ENCODE measurements around the gene SLC37A1.
A peak's percentile ranks its signal among the peaks of the same experiment; 100 is the strongest.

The SLC37A1 gene

DNA sequence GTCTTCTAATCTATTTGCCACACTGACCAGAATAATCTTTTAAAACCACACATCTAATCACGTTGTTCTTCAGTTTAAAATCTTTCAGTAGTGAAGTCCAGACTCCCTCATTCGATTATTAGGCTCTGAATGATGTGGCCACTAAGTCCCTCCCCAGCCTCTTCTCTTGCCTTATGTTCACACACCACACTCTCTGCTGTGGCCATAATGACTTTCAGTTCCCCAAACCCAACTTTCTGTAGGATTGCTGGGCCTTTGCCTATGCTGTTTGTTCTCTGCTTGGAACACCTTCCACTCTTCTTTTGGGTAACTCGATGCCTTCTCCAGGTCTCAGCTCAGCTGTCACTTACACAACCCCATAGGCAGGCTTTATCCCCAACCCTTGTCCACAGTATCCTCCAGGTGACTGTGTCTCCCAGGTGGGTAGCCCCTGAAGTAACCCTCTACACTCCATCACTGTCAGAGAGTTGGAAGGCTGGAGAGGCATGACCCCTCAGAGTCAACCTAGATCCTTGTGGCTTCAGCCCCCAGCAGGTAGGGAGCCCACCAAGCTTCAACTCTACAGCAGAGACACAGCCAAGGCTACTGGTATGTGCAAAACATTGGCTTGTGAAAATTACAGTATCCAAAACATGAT, 8.4 kb upstream of the SLC37A1 start:
- DNase-seq: no peak
- TF ChIP-seq POLR2A (IDR thresholded peaks at IDR 0.05; ENCODE audit: low read length) (no peak), GATA1 (IDR thresholded peaks at IDR 0.05; ENCODE audit: low read depth, low read length) (no peak)

DNA sequence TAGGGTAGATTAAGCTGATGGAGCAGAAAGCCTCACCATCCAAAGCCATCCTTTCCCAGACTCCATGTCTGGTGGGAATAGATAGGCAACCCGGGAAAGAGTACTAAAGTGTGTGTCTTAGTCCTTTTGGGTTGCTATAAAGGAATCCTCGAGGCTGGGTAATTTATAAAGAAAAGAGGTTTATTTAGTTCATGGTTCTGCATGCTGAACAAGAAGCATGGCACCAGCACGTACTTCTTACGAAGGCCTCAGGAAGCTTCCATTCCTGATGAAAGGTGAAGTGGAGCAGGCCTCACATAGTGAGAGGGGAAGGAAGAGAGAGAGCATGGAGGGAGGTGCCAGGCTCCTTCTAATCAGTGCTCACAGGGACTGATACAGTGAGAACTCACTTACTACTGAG, 6.2 kb upstream of the SLC37A1 start:
- DNase-seq: no peak
- TF ChIP-seq GATA1 (IDR thresholded peaks at IDR 0.05; ENCODE audit: low read depth, low read length): no peak
- TF ChIP-seq POLR2A (IDR thresholded peaks at IDR 0.05; ENCODE audit: low read length): no peak

DNA sequence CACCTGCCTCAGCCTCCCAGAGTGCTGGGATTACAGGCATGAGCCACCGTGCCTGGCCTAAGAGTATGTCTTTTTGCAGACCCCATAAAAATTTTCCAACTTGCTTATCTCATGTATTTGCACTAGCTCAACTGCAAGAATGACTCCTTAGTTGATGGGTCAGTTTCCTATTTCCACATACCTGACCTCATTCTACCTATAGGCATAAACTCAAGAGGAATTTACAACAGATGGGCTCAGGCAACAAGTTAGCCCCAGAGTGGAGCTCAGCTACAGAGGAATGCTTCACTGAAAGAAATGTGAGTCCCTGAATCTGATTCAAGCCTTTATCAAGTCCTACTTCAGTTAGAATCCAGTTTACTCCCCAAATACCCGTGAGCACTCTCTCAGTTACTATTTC, 5.3 kb upstream of the SLC37A1 start:
- TF ChIP-seq GATA1 (IDR thresholded peaks at IDR 0.05; ENCODE audit: low read depth, low read length) (no peak), POLR2A (IDR thresholded peaks at IDR 0.05; ENCODE audit: low read length) (no peak)
- no peak for DNase-seq

DNA sequence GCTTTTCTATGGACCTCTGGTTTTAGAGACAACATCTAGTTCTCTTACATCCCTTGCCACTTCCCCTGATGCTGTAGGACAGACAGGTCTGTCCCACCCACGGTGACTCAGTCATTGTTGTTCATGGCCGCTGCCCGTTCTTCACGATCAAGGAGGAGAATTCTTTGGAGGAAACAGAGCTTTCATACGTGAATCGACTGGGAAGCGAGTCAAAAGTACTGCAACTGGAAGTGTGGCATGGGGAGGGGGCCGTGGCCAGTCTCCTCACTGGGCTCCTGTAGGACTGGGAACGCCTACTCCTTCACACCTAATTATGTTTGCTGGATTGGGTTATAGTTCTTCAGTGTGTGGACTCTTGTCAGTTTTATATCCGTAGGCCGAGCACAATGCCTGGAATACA, 4.4 kb upstream of the SLC37A1 start:
- TF ChIP-seq POLR2A (IDR thresholded peaks at IDR 0.05; ENCODE audit: low read length): no peak
- no peak for TF ChIP-seq GATA1 (IDR thresholded peaks at IDR 0.05; ENCODE audit: low read depth, low read length)
- DNase-seq: no peak

DNA sequence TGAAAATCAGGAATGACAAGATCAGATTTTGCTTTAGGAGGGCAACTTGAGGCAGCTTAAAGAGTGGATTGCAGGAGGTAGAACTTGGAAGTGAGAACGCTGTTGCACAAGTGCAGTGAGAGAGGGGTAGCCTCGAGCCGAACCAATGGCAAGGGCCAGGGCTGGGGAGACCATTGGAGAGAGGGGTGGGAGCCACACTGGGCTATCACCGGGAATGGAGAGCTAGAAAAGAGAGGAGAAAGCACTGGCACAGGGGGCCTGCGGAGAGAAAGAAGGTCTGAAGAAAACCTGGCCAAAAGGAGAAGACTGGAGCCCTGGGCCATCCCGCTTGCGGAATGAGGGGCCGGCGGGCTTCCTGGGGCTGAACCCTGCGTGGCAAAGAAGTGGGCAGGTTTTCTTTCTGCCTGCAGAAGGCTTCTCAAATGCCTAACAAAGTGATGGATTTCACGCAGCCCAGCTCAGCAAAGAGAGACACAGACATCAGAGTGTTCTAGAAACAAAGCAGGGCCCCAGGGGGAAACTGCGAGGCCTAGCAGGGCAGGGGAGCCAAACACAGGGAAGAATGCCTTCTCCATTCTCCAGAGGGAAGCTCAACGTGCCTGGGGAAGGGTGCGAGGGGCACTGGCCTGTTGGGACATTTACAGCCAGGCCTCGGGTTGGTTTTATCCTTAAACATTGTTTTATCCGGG, 1.2 kb upstream of the SLC37A1 start:
- TF ChIP-seq POLR2A (IDR thresholded peaks at IDR 0.05; ENCODE audit: low read length) (no peak), GATA1 (IDR thresholded peaks at IDR 0.05; ENCODE audit: low read depth, low read length) (no peak)

DNA sequence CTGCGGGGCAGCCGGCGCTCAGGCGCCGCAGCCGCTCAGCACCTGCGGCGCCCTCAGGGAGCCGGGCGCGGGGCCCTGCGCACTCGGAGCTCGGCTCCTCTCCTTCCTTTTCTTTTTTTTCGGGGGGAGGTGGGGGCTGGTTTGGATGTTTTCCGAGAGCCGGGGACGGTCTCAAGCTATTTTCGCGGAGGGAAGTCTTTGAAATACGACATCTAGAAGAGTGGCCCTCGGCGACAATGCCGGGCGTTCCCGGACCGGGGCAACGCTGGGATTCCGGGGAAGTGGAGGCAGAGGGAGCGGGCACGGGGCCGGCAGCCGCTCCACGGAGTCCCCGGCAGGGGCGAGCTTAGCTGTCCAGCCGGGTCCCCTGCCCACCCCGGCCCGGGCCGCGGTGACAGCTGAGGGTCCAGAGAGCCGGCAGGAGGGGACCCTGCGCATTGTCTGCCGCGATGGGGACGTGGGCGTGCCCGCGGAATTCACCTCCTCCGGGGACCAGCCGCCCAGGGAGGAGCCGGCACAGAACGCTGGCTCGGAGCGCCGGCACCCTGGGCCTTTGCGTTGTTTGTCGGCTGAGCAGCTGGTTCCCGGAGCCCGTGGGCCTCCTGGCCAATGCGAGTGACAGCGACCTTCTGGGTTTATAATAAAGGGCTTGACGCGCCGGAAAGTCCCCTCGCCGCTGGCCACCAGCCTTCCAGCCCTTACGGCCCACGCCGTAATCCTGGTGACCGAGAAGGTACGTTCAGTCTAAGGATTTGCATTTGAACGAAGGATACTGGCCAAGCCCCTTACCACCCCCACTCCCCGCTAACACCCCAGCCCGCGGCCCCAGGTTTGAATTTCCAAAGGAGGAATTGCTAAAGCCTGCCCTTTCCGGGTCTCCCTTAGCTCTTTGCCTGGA, 582 bp downstream of the SLC37A1 start:
- TF ChIP-seq POLR2A (IDR thresholded peaks at IDR 0.05; ENCODE audit: low read length): no peak
- no peak for TF ChIP-seq GATA1 (IDR thresholded peaks at IDR 0.05; ENCODE audit: low read depth, low read length)
- DNase-seq: peak in 1 of 2 experiments; percentile 23

More for the DNA sequence above, 1.2 kb upstream of the SLC37A1 start:
- DNase-seq: no peak

DNA sequence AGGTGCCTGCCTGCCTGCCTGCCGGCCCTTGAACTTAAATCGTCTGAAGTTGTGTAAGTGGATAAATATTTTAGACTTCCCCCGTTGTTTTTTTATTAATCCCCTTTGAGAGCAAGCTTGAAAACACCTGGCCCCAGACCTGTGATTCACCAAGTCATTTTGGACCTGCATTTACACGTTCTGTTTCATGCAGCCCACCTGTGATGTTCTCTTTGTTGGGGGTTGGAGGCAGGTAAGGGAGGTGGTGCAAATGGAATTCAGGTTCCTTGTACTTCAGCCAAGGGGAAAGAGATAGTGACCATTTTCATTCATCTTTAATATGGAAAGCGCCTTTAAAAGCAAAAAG, 1.2 kb downstream of the SLC37A1 start:
- TF ChIP-seq POLR2A (IDR thresholded peaks at IDR 0.05; ENCODE audit: low read length) (no peak), GATA1 (IDR thresholded peaks at IDR 0.05; ENCODE audit: low read depth, low read length) (no peak)
- no peak for DNase-seq

DNA sequence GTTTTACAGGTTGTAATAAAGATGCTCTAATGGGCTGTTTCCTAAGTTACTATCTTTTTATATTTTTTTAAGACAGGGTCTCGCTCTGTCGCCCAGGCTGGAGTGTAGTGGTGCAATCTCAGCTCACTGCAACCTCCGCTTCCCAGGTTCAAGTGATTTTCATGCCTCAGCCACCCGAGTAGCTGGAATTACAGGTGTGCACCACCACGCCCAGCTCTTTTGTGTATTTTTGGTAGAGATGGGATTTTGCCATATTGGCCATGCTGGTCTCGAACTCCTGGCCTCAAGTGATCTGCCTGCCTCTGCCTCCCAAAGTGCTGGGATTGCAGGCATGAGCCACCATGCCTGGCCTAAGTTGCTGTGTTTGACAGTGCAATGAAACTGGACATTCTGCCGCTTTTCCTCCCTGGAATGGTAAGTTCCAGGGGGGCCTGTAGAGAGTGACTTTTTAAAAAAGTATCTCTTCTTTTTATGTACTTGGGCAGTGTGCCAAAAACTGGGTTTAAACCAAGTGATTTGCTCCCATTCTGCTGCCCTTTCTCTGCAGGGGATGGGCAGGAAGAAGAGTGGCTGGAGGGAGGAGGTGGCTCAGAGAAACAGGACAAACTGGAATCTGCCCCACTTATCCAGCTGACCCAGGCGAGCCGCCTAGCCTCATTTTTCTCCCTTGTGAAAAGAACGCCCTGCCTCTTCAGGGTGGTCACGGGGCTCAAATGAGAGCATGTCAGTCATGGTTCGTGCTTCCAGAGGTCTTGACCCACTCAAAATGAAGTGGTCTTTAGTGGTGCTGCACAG, 2.3 kb downstream of the SLC37A1 start:
- TF ChIP-seq POLR2A (IDR thresholded peaks at IDR 0.05; ENCODE audit: low read length) (no peak), GATA1 (IDR thresholded peaks at IDR 0.05; ENCODE audit: low read depth, low read length) (no peak)
- no peak for DNase-seq

DNA sequence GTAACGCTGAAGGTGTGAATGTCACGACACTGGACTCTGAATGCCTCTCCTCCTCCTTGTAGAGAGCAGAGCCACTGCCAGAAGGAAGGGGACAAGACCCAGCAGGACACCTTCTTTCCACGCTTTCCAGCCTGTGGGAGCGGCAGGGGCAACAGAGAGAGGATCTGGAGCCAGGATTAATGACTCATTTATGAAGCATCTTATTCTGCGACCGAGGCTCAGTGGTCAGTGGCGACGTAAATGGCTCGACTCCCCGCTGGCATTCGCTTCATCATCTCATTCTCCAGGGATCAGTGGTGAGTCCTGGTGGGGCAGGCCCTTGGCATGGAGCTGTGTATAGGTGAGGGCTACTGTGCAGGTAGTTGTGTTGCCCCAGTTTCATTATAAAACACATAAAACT, 4.6 kb downstream of the SLC37A1 start:
- DNase-seq: no peak
- TF ChIP-seq POLR2A (IDR thresholded peaks at IDR 0.05; ENCODE audit: low read length): no peak
- no peak for TF ChIP-seq GATA1 (IDR thresholded peaks at IDR 0.05; ENCODE audit: low read depth, low read length)

DNA sequence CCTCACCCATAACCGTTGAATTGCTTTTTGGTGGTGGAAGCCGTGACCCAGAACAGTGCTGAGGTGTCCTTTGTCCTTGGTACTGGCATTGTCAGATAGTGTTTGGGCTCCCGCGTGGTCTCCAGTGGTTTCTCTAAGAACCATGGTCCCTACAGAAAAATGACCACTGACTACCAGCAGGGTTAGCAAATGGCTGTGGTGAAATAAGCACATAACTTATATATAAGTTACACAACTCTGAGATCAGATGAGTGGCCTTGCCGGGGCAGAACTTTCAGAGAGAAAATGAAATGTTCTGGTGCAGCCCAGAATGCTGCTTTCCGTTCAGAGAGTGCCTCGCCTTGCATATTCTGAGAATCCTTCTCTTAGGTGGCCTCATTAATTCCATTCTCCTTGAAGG, 5.0 kb downstream of the SLC37A1 start:
- TF ChIP-seq GATA1 (IDR thresholded peaks at IDR 0.05; ENCODE audit: low read depth, low read length) (no peak), POLR2A (IDR thresholded peaks at IDR 0.05; ENCODE audit: low read length) (no peak)
- no peak for DNase-seq

DNA sequence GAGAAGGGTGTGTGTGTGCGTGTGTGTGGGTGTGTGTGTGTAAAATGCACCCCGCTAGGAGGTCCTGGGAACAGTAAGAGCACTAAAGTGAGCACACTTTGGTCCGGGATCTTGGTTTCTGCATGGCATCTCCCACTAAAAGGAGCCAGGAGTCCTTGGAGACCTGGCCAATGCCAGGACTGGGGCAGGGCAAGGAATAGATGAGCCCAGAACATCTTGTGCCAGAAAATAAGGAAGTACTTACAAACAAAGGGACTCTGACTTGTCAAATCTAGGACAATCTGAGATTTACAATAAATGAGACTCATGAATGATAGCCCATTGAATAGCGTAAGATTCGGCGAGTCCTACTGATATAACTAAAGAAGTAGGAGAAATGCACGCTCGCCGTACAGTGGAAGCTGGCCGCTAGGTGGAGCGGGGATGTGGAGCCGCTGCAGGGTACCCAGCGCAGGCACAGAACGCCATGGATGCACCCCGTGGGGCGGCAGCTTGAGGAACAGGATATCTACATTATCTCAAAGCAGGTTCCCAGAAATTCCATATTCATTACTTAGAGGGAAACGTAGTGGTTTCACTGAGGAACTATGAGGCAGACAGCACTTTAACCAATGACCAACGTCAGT, 7.1 kb downstream of the SLC37A1 start:
- TF ChIP-seq POLR2A (IDR thresholded peaks at IDR 0.05; ENCODE audit: low read length) (no peak), GATA1 (IDR thresholded peaks at IDR 0.05; ENCODE audit: low read depth, low read length) (no peak)
- no peak for DNase-seq

DNA sequence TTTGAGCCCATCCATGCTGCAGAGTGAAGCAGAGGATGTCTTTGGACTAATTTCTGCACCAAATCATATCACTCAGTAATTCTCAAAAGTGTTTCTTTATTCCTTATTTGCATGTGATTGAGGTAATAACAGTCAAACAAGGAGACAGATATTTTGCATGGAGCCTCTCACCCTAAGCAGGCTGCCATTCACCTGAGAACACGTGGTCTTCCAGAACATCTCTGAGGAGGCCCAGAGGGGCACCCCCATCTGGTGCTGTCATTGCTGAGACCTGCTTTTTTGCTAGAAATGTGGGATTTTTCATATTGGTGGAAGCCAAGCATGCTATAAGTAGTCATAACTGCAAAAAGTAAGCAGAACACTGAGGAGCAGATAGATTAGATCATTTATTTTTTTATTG, 7.7 kb downstream of the SLC37A1 start:
- TF ChIP-seq POLR2A (IDR thresholded peaks at IDR 0.05; ENCODE audit: low read length) (no peak), GATA1 (IDR thresholded peaks at IDR 0.05; ENCODE audit: low read depth, low read length) (no peak)
- no peak for DNase-seq

DNA sequence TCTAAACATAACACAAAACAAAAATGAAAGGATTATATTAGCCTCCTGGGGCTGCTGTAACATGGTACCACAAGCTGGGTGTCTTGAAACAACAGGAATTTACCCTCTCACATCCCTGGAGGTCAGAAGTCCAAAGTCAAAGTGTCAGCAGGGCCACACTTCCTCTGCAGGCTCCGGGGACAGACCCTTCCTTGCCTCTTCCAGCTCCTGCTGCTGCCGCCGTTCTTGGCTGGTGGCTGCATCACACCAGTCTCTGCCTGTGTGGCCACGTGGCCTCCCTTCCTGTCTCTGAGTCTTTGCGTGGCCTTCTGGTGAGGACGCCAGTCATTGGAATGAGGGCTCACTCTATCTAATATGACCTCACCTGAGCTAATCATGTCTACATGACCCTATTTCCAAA, 8.2 kb downstream of the SLC37A1 start:
- no peak for TF ChIP-seq GATA1 (IDR thresholded peaks at IDR 0.05; ENCODE audit: low read depth, low read length)
- TF ChIP-seq POLR2A (IDR thresholded peaks at IDR 0.05; ENCODE audit: low read length): no peak
- no peak for DNase-seq

Data from erythroblast (primary cell).